Fibroblast of skin of right quadriceps (primary cell): Measurements from ENCODE around the gene CSNK1G2.

Experiments used
- DNase-seq: peaks from one replicate; pipeline ENCODE4 v3.0.0-alpha.2; 2013

Gene CSNK1G2

DNA sequence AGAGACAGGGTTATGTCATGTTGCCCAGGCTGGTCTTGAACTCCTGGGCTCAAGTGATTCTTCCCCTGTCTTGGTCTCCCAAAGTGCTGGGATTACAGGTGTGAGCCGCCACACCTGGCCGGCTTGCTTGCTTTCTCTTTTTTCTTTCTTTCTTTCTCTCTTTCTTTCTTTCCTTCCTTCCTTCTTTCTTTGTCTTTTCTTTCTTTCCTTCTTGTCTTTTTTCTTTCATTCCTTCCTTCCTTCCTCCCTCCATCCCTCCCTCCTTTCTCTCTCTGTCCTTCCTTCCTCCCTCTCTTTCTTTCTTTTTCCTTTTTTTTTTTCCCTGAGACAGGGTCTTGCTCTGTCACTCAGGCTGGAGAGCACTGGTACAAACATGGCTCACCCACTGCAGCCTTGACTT lies 81.3 kb downstream of the CSNK1G2 start:
- DNase-seq = no peak

DNA sequence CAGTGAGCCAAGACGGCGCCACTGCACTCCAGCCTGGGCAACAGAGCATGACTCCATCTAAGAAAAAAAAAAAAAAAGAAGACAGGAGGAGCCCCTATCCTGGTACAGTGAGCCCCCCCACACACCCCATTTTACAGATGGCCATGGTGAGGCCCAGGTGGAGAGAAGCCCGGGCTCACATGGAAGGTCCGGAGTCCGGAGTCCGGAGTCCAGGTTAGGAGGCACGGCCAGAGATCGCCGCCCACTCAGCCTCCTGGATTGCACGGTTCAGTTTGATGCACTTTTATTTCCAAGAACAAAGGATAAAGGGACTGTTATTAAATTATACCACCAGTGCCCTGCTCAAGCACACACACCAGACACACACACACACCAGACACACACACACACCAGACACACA lies 85.8 kb downstream of the CSNK1G2 start:
- no peak for DNase-seq

DNA sequence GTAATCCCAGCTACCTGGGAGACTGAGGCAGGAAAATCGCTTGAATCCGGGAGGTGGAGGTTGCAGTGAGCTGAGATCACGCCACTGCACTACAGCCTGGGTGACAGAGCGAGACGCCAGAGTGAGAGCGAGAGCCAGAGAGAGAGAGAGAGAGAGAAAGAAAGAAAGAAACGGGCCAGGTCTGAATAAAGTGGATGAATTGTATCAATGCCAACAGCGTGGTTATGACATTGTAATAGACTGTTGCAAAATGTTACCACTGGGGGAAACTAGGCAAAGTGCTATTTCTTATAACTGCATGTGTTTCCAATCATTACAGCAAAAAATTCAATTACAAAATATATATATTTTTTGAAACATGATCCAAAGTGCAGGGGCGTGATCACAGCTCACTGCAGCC lies 86.4 kb downstream of the CSNK1G2 start:
- DNase-seq = peak; percentile 81
